Retina (tissue), 1 donor: ENCODE results near the gene TTI1.

Experiments
- DNase-seq: peaks from one replicate; pipeline ENCODE4 v3.0.0-alpha.2; 2016

Gene TTI1

GRCh38 chr20:38033330-38034107, at the start of gene TTI1, which contains the start of gene RPRD1B:
Gene TTI1 (minus strand): TSS chr20:38033456. CDS start chr20:38013816, 19,640 bp downstream.
Gene RPRD1B (plus strand): TSS chr20:38033746. CDS start chr20:38033948, 202 bp downstream.
- DNase-seq, result peak; percentile 99

DNA sequence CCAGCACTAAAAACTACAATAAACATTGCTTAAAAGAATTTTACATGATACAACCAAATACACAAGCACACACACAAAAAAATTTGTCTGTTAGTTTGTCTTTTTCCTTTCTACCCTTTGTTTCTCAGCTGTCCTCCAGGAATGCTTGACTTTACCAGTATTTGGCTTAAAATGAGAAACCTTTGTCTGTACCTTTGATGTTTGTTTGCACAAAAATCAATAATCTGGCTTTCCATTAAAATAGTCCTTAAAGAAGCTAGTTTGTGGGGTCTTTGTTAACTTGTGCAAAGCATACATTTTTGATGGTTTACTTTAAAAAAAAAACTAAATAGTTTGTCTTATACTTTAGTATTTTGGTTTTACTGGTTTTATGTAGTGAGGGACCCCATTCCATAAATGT, 49.6 kb upstream of the TTI1 start:
- DNase-seq, result no peak

GRCh38 chr20:38081575-38081974, 48.3 kb upstream of the TTI1 start:
- no peak for DNase-seq

- no peak for DNase-seq
Measured at GRCh38 chr20:38079353-38079752, 46.1 kb upstream of the TTI1 start.

DNA sequence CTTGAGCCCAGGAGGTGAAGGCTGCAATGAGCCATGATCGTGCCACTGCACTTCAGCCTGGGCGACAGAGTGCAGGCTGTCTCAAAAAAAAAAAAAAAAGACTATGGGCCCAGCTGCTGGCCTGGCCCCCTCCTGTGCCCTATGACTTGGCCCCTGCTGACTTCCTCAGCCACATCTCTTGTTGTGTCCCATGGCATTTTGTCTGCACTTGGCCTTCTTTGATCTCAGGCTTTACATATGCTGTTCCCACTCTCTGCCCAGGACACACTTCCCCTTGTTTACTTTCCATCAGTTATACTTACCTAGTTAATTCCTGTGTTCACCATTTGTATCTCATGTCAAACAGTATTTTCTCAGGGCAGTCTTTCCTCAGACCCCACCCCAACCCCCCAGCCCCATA, 44.8 kb upstream of the TTI1 start:
- no peak for DNase-seq

DNA sequence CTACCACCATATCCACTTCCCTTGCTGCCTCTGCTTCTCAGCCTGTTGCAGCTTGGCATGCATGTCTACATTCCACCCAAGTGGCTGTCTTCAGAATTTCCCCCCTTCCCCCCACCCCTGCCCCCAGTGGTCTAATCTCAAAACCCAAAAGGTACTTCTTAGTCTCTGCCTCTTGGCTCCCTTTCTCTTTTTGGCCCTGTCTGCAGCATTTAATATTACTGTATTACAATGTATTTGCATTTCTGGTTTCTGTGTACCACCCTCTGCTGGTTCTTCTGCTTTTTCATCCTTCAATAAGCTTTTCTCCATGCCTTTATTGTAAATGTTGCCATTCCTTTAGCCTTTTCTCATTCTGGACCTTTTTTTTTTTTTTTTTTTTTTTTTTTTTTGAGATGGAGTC, 43.3 kb upstream of the TTI1 start:
- DNase-seq, result no peak

GRCh38 chr20:38075161-38075998, 42.1 kb upstream of the TTI1 start:
- no peak for DNase-seq

DNA sequence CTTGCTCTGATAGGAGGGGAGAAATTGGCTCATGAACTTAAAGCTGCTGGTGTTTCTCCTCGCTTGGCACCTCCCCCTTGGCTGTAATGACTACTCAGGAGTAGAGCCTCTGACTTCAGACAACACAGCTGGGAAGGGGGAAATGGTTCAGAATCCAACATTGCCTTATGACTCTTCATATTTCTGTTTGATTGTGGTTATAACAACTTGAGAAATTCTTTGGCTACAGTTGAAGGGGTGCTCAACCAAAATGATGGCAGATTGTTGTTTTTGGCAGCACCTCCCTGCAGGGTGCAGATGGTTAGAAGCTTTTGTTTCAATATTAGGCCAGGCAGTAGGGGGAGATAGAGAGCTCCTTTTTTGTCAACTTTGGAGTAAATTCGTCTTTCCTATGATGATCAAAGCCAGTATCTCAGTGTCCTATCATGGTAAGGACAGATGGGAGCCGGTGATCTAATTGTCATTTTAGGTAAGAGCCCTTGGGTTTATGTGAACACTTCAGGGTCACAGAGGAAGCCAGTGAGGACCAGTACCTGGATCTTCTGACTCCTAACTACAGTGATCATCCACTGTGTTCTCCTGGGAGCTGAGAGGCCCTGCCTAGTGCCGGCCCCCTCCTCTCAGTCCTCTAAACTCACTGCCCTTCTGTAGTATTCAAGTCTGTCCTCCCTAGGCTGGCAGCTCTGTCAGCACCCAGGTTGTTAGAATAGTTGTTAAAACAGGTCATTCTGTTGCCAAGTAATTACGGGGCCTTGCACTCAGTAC, 40.2 kb upstream of the TTI1 start:
- peak; percentile 54 for DNase-seq

DNA sequence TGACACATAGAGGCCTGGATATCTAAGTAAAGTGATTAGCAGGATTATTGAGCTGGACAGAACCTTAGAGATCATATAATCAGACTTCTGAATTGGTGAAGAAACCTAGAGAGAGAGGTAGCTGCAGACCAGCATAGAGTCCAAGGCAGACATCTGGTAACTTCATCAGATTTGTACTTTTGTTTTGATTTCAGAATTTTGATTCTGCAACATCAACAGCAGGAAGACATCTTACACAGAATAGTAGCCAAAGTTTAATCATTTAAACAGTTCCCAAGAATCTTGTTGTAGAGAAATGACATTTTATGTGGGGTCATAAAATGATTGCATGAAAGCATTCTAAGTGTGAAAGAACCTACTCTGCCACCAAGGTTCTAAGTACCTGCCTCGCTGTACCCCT, 39.6 kb upstream of the TTI1 start:
- DNase-seq, result no peak

DNA sequence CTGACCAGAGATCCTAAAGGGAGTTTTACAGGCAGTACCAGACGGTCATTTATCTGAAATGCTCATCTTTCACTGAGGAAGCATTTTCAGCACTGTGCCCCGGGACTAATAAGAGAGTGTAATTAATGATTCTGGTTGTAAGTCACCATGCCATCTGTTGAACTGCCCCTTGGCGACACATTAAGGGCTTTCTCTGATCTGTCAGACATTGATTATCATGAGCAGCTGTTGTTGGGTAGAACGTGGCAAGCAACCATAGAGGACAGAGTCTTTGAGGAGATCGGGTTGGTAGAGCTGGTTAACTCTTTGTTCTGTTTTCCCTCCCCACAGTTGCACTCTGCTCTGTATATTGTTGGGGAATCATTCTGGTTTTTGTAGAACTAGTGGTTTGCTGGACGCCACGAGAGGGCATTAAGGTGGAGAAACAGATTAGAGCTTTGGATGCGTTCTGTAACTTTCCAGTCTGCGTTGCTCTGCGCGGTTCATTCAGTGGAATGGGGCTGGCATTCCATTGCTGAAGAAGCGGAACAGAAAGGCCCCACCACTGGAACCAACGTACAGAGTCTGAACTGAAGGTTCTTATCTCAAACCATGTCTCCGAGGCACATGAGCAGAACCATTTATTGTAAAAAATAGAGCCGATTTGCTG, 34.6 kb upstream of the TTI1 start:
- peak; percentile 13 for DNase-seq

GRCh38 chr20:38066969-38067716, 33.9 kb upstream of the TTI1 start:
- DNase-seq, result no peak

GRCh38 chr20:38065764-38066375, 32.6 kb upstream of the TTI1 start:
- no peak for DNase-seq

DNA sequence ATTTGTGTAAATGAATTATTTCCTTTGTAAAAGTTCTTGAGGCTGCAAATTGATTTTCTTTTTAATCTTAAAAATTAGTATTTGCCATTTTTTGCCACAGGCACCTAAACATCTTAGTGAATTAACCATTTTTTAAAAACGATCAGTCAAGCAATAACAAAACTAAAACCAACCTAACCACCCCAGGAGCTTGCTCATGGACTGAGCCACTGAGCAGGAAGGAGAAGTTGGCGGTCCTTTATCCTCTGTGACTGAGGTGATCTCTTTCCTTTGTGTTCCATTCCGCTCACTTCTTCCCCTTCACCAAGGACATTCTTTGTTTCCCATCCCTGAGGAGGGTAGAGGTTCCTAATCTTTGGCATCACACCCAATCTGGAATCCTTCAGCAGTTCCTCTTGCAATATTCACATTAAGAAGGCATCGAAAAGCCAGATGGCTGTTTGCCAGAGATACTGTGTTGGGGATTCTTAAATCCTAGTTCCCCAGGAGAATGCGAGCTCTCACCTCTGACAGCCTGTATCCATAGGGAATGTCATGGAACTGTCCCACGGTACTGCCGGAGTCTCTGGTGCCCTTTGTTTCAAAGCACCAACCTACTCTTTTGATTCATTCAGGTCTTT, 30.8 kb upstream of the TTI1 start:
- no peak for DNase-seq

GRCh38 chr20:38062890-38063289, 29.6 kb upstream of the TTI1 start:
- no peak for DNase-seq

DNA sequence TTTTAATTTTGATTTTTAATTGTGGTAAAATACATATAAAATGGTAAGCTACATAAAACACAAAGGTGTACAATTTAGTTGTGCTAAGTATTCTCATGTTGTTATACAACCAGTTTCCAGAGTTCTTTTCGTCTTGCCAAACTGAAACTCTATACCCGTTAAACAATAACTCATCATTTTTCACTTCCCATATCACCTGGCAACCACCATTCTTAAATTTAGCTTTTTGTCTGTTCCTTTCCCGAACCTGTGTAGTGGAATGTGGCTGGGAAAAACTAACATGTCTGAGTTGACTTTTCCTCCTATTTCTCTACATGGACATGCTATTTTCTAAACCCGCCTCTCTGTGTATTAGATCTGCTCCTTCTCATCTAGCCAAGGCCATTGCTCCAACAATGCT, 27.9 kb upstream of the TTI1 start:
- no peak for DNase-seq

GRCh38 chr20:38060536-38060935, 27.3 kb upstream of the TTI1 start:
- no peak for DNase-seq

DNA sequence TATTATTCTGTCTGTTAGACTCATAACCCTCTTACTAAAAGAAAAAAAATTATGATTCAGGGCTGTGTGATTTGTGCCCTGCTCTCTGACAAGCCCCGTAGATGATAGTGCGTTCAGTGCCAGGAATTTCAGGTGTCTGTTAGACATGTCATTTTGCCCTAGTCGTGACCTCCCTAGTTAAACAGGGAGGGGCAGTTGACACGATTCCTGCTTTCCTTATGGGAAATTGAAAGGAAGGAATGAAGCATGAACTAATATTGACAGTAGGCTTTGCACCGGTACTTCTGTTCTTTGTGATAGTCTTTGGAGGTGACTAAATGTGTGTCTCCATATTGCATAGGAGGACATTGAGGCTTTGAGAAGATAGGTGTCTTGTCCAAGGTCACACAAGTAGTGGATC, 26.6 kb upstream of the TTI1 start:
- no peak for DNase-seq

DNA sequence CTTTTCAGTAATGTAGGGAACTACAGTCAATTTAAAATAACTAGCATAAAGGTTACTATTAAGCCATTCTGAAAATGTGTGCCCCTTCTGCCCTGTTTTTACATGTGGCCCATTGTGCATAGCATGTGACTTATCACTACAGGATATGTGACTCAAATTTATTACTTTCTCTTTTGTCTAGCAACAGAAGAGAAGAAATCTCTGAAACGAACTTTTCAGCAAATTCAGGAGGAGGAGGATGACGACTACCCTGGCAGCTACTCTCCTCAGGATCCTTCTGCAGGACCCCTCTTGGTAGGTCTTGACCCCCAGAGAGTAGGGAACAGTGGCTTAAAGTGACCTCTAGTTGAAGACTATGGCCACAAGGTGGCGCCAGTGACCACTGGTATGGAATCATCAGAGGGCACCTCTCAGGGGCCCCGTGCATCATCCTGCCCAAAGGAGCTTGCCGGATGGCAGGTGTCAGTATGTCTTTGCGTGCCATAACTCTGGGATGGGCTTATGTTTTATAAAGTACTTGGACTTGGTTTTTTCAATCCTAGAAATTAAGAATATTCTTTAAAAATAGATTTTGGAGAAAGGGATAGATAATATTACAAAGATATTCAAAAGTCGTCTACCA, 24.2 kb upstream of the TTI1 start:
- peak; percentile 76 for DNase-seq

- DNase-seq, result no peak
Measured at GRCh38 chr20:38055848-38056247, 22.6 kb upstream of the TTI1 start.

DNA sequence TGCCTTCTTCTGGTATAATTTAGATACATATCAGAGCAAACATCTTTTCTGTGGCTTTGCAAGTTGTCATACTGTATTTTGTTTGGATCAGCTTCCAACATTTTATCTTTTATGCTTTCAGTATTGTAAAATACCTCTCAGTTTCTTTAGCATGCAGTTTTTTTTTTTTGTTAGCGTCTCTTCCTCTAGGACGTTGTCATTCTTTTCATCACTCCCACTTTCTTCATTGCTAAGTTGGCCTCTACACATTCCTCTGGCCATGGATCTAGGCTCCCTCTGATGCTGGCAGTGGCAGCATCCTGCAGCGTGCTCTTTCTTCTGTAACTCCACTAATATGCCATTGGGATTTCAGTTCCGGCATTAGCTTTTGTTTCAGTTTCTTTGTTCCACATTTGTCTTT, 22.0 kb upstream of the TTI1 start:
- DNase-seq, result no peak

- no peak for DNase-seq
Measured at GRCh38 chr20:38054647-38055046, 21.4 kb upstream of the TTI1 start.
